ENCODE data around the gene N4BP3. TPM values are rescaled to one million over a fixed set of nuclear protein-coding genes. Genes with fewer than 3 reads are reported as not detected.

Gene N4BP3
- total and polyA plus RNA-seq, 2 of the 4 experiments (the other 2 are of a cell fraction) = 0.14 to 0.18 TPM

- Histone ChIP-seq H2BK20ac (ENCODE audit: low read depth, low read length) (no peak overlapping the region), H3K9me3 (ENCODE audit: control insufficient read depth, insufficient read depth, low read length) (no peaks in the 10 kb centered on the region), H3K36me3 (ENCODE audit: control insufficient read depth, insufficient read depth, low read length) (no peaks in the 10 kb centered on the region), H3K4ac (ENCODE audit: low read depth, low read length) (no peak overlapping the region), H4K20me1 (ENCODE audit: insufficient read depth, low read length) (no peaks in the 10 kb centered on the region), H3K14ac (replicated peaks; ENCODE audit: low read depth, low read length) (no peak overlapping the region), H3K9ac (ENCODE audit: low read depth, low read length) (no peak overlapping the region), H4K8ac (ENCODE audit: low read depth in 2 of 2, low read length in 2 of 2) (no peak overlapping the region), H3K9me1 (ENCODE audit: insufficient read depth, low read length) (no peaks in the 10 kb centered on the region), H3K4me1 (ENCODE audit: control insufficient read depth, insufficient read depth, low read length) (no peaks in the 10 kb centered on the region; the same call in 1 of the 2 replicates), H2BK15ac (ENCODE audit: low read depth, low read length) (no peak overlapping the region), H2AK5ac (ENCODE audit: low read depth, low read length) (no peak overlapping the region; the same call in 1 of the 2 replicates), H3K56ac (ENCODE audit: extremely low read depth, insufficient read depth, low read length) (no peak overlapping the region), H2AFZ (replicated peaks; ENCODE audit: low read length, poor library complexity) (peak overlapping the region; percentile 21), H2AK9ac (replicated peaks; ENCODE audit: low read depth, low read length, poor library complexity) (no peak overlapping the region), H3K4me3 (ENCODE audit: insufficient read depth, low read depth, low read length) (no peak overlapping the region), H4K5ac (ENCODE audit: low read depth, low read length) (no peak overlapping the region), H3K27ac (ENCODE audit: insufficient read depth, low read length) (no peak overlapping the region), H3K27me3 (ENCODE audit: control insufficient read depth, insufficient read depth, low read length) (peaks cover 47% of the 10 kb centered on the region), H3K4me2 (ENCODE audit: low read depth, low read length) (no peak overlapping the region; the same call in 1 of the 2 replicates), H3K79me1 (ENCODE audit: low read depth in 1 of 2, low read length in 2 of 2) (no peaks in the 10 kb centered on the region), H3K18ac (ENCODE audit: low read depth, low read length) (no peak overlapping the region), H2BK5ac (ENCODE audit: low read depth, low read length, poor library complexity, severe bottlenecking) (no peak overlapping the region), H4K91ac (ENCODE audit: insufficient read depth, low read depth, low read length) (no peak overlapping the region), H2BK120ac (ENCODE audit: low read depth, low read length) (no peak overlapping the region), H3K23ac (ENCODE audit: low read depth, low read length) (no peak overlapping the region)
- BruUV-seq (replicated peaks) = no TSS peak
- ChIA-PET CTCF (no interaction called here), POLR2A (ENCODE audit: unreplicated experiment) (no interaction called here)
- no peak; the same call in 1 of the 2 replicates for ATAC-seq (ENCODE audit: low read depth)
- WGBS, 2 experiments (ENCODE audit: extremely low coverage in 2 of 2, insufficient read length in 1 of 2) = 36% methylated on average over 8 of the region's 28 CpGs; no CpG with 5 or more reads in 1 of the 2 experiments
- dilution Hi-C loops (cut with HindIII; ENCODE audit: low sequenced_read_pairs, unreplicated experiment) = no loop called here
- in situ Hi-C loops (cut with MboI; ENCODE audit: low sequenced_read_pairs) = no loop called here
- no peak for DNase-seq
- intact Hi-C loops (cut with micrococcal nuclease) = no loop called here
- TF ChIP-seq RCOR1 (IDR thresholded peaks at IDR 0.05; ENCODE audit: insufficient replicate concordance, low read length) = no peak
- TF ChIP-seq POLR2A (IDR thresholded peaks at IDR 0.05; ENCODE audit: low read depth, low read length) = no peak
- no peak for TF ChIP-seq NFE2L2 (IDR thresholded peaks at IDR 0.05; ENCODE audit: low read depth, low read length)
- TF ChIP-seq BHLHE40 (IDR thresholded peaks at IDR 0.05; ENCODE audit: low read depth, low read length) = no peak
- no peak for TF ChIP-seq USF2 (IDR thresholded peaks at IDR 0.05; ENCODE audit: low read depth, low read length)
- no peak for TF ChIP-seq CHD1 (IDR thresholded peaks at IDR 0.05; ENCODE audit: low read depth, low read length)
- TF ChIP-seq SMC3 (IDR thresholded peaks at IDR 0.05; ENCODE audit: low read depth, low read length) = no peak
- no peak for TF ChIP-seq CTCF (conservative IDR thresholded peaks at IDR 0.05; ENCODE audit: low read depth, low read length)
- TF ChIP-seq CEBPB (IDR thresholded peaks at IDR 0.05; ENCODE audit: low read depth, low read length) = no peak
- TF ChIP-seq FOS (IDR thresholded peaks at IDR 0.05; ENCODE audit: low read depth, low read length) = no peak
- TF ChIP-seq RAD21 (IDR thresholded peaks at IDR 0.05; ENCODE audit: low read length) = no peak
- TF ChIP-seq MXI1 (IDR thresholded peaks at IDR 0.05; ENCODE audit: borderline replicate concordance, low read depth, low read length) = no peak
- TF ChIP-seq MAZ (IDR thresholded peaks at IDR 0.05; ENCODE audit: borderline replicate concordance, low read depth, low read length) = no peak
- no peak for TF ChIP-seq MAFK (IDR thresholded peaks at IDR 0.05; ENCODE audit: low read depth, low read length)
- TF ChIP-seq RFX5 (IDR thresholded peaks at IDR 0.05; ENCODE audit: low read depth, low read length) = no peak
Measured at GRCh38 chr5:178114325-178115135, 1.2 kb downstream of the N4BP3 start.

Data from IMR-90 (cell line).